Measurements from ENCODE around the gene LGR4.

DNA sequence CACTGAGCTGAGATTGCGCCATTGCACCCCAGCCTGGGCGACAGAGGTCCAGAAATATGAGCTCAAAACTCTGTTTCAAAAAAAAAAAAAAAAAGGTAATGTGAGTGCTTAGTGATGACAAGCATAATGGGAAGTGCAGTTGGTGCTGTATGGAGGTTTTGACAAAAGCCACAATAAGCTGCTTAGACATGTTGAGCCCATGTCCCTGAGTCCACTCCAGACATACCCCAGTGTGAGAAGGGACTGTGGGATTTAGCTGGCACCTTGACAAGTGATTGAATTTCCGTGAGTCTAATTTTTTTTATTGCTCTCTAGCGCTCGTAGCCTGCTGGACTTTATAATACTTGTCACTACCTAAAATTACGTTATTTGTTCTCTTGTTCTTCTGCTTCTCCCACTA lies 15.1 kb upstream of the LGR4 start:
- no peak for TF ChIP-seq EZH2 (conservative IDR thresholded peaks at IDR 0.05; ENCODE audit: low read depth, low read length)
- no peak for TF ChIP-seq TRIM24 (CRISPR knock-in tag; IDR thresholded peaks at IDR 0.05)
- no peak for TF ChIP-seq IRF2 (CRISPR knock-in tag; IDR thresholded peaks at IDR 0.05)

Measured in HepG2 (cell line).